Ishikawa (cell line): ENCODE data around the gene CPLANE1.

Source experiments
- CEBPB ChIP-seq: IDR thresholded peaks from 2 replicates; pipeline ENCODE4 v1.6.1; 2012
- CREB1 ChIP-seq: IDR thresholded peaks from 2 replicates; pipeline ENCODE4 v1.6.1; 2012; ENCODE audit warnings: low read depth
- EGR1 ChIP-seq: IDR thresholded peaks from 2 replicates; pipeline ENCODE4 v1.6.1; 2012
- EP300 ChIP-seq: IDR thresholded peaks from 2 replicates; pipeline ENCODE4 v1.6.1; 2012; ENCODE audit warnings: borderline replicate concordance
- FOXM1 ChIP-seq: IDR thresholded peaks from 2 replicates; pipeline ENCODE4 v1.6.1; 2012; ENCODE audit warnings: low read depth, borderline replicate concordance
- MAX ChIP-seq: IDR thresholded peaks from 2 replicates; pipeline ENCODE4 v1.6.1; 2012
- NFIC ChIP-seq: IDR thresholded peaks from 2 replicates; pipeline ENCODE4 v1.6.1; 2012
- RAD21 ChIP-seq: IDR thresholded peaks from 2 replicates; pipeline ENCODE4 v1.6.1; 2012; ENCODE audit warnings: low read depth
- REST ChIP-seq: IDR thresholded peaks from 2 replicates; pipeline ENCODE4 v1.6.1; 2012; ENCODE audit warnings: low read depth, mild to moderate bottlenecking
- TAF1 ChIP-seq: IDR thresholded peaks from 2 replicates; pipeline ENCODE4 v1.6.1; 2012; ENCODE audit warnings: low read depth, mild to moderate bottlenecking
- TCF12 ChIP-seq: IDR thresholded peaks from 2 replicates; pipeline ENCODE4 v1.6.1; 2012; ENCODE audit warnings: low read depth
- TEAD4 ChIP-seq: IDR thresholded peaks from 2 replicates; pipeline ENCODE4 v1.6.1; 2012
- USF1 ChIP-seq: IDR thresholded peaks from 2 replicates; pipeline ENCODE4 v1.6.1; 2012
- YY1 ChIP-seq: IDR thresholded peaks from 2 replicates; pipeline ENCODE4 v1.6.1; 2012; ENCODE audit warnings: low read depth
- ZBTB7A ChIP-seq: IDR thresholded peaks from 2 replicates; pipeline ENCODE4 v1.6.1; 2012; ENCODE audit warnings: low read depth

CPLANE1 gene

GRCh38 chr5:37211661-37212060 is 37.5 kb downstream of the CPLANE1 start:
- TF ChIP-seq RAD21, result no peak
- TF ChIP-seq ZBTB7A, result no peak
- TF ChIP-seq CREB1, result no peak
- no peak for TF ChIP-seq EGR1
- TF ChIP-seq FOXM1, result no peak
- no peak for TF ChIP-seq MAX
- no peak for TF ChIP-seq USF1
- TF ChIP-seq TCF12, result no peak
- no peak for TF ChIP-seq NFIC
- no peak for TF ChIP-seq YY1
- no peak for TF ChIP-seq TEAD4
- TF ChIP-seq REST, result no peak
- TF ChIP-seq EP300, result no peak
- TF ChIP-seq CEBPB, result no peak
- TF ChIP-seq TAF1, result no peak

- no peak for TF ChIP-seq CEBPB
- no peak for TF ChIP-seq YY1
- no peak for TF ChIP-seq USF1
Observed at GRCh38 chr5:37208883-37209797, 40.0 kb downstream of the CPLANE1 start.

GRCh38 chr5:37207802-37208201 is 41.4 kb downstream of the CPLANE1 start:
- TF ChIP-seq RAD21, result no peak
- TF ChIP-seq MAX, result no peak
- no peak for TF ChIP-seq TCF12
- TF ChIP-seq YY1, result no peak
- no peak for TF ChIP-seq TEAD4
- no peak for TF ChIP-seq EP300
- TF ChIP-seq ZBTB7A, result no peak
- no peak for TF ChIP-seq CREB1
- TF ChIP-seq NFIC, result no peak
- TF ChIP-seq USF1, result no peak
- no peak for TF ChIP-seq TAF1
- no peak for TF ChIP-seq CEBPB
- TF ChIP-seq EGR1, result no peak

- TF ChIP-seq MAX (no peak), EP300 (no peak)
Observed at GRCh38 chr5:37206736-37207135, 42.4 kb downstream of the CPLANE1 start.

GRCh38 chr5:37198842-37199241 is 50.3 kb downstream of the CPLANE1 start:
- TF ChIP-seq TAF1 (no peak), REST (no peak), YY1 (no peak), TCF12 (no peak), NFIC (no peak), USF1 (no peak), MAX (no peak), RAD21 (no peak), TEAD4 (no peak), FOXM1 (no peak), EP300 (no peak), ZBTB7A (no peak), CEBPB (no peak), EGR1 (no peak), CREB1 (no peak)
